B cell (primary cell): Measurements from ENCODE around the gene PLCB1. TPM values are rescaled to one million over a fixed set of nuclear protein-coding genes. Genes with fewer than 3 reads are reported as not detected.

Experiments
- ATAC-seq: fragments of 200-7000 bp; cut with Tn5 transposase; one replicate; pipeline ENCODE4 v1.10.0; 2021; ENCODE audit warnings: low read depth, mild to moderate bottlenecking, moderate number of reproducible peaks, moderate library complexity
- CTCF ChIA-PET: fragments of 350-600 bp; sonication (Branson Sonifier 250); formaldehyde crosslinking; loops from one replicate; lab custom pipeline; 2021; ENCODE audit warnings: antibody characterized with exemption, inconsistent platforms; lab: Charles Lee
- POLR2A ChIA-PET: fragments of 350-600 bp; sonication (Branson Sonifier 250); formaldehyde crosslinking; loops from one replicate; lab custom pipeline; 2021; ENCODE audit warnings: antibody characterized with exemption; lab: Charles Lee
- DNase-seq: peaks from one replicate; pipeline ENCODE4 v3.0.0; 2013
- H2AFZ ChIP-seq: 2 replicates; pipeline ENCODE4 v1.6.1; 2012; ENCODE audit warnings: mild to moderate bottlenecking, low read depth, low read length; ENCODE audit not compliant: insufficient read depth, poor library complexity, severe bottlenecking
- H3K27ac ChIP-seq, 2 donors: 1 replicate in 1 of 2; 2 replicates in 1 of 2; pipeline ENCODE4 v1.5.1; 2012 to 2013; ENCODE audit warnings: low read length in 2 of 2, mild to moderate bottlenecking in 2 of 2, moderate library complexity in 1 of 2
- H3K27me3 ChIP-seq, 4 experiments: fragments of 200-600 bp in 1 of 4; sonication (generic) in 1 of 4; replicated peaks in 1 of 4; 1 replicate in 2 of 4; 2 replicates in 2 of 4; pipeline versions ENCODE4 v1.6.1 to v1.7.0; 2013 to 2016; ENCODE audit warnings: low read length in 3 of 4, mild to moderate bottlenecking in 2 of 4, mixed read lengths in 1 of 4, moderate library complexity in 1 of 4; ENCODE audit not compliant: insufficient read depth in 4 of 4, control insufficient read depth in 3 of 4; ENCODE audit errors: control extremely low read depth in 1 of 4
- H3K36me3 ChIP-seq, 2 experiments: replicated peaks in 1 of 2; 1 replicate in 1 of 2; 2 replicates in 1 of 2; pipeline versions ENCODE4 v1.6.1 to v1.7.1; 2013; ENCODE audit warnings: low read length in 1 of 2; ENCODE audit not compliant: insufficient read depth in 2 of 2, control insufficient read depth in 1 of 2; ENCODE audit errors: control extremely low read depth in 1 of 2, extremely low read depth in 1 of 2
- H3K4me1 ChIP-seq, 2 donors: fragments of 200-600 bp in 1 of 2; sonication (generic) in 1 of 2; 1 replicate in 1 of 2; 2 replicates in 1 of 2; pipeline versions ENCODE4 v1.5.1 to v1.6.1; 2013 to 2017; ENCODE audit warnings: low read length in 2 of 2; ENCODE audit not compliant: control insufficient read depth in 2 of 2, insufficient read depth in 2 of 2
- H3K4me2 ChIP-seq: replicated peaks from 2 replicates; pipeline ENCODE3; 2012; ENCODE audit warnings: mild to moderate bottlenecking, low read depth, low read length; ENCODE audit not compliant: poor library complexity, severe bottlenecking
- H3K4me3 ChIP-seq, 5 experiments: fragments of 200-600 bp in 1 of 5; sonication (generic) in 1 of 5; 1 replicate in 3 of 5; 2 replicates in 2 of 5; pipeline versions ENCODE4 v1.5.1 to v1.7.0; 2011 to 2016; ENCODE audit warnings: low read length in 4 of 5, mild to moderate bottlenecking in 4 of 5, low read depth in 2 of 5, control low read depth in 1 of 5, moderate library complexity in 1 of 5; ENCODE audit not compliant: insufficient read depth in 1 of 5; ENCODE audit errors: control extremely low read depth in 1 of 5, extremely low read depth in 1 of 5
- H3K79me2 ChIP-seq: fragments of 200-600 bp; sonication (generic); one replicate; pipeline ENCODE4 v1.6.0; 2016; ENCODE audit warnings: low read length; ENCODE audit not compliant: control insufficient read depth, insufficient read depth
- H3K9ac ChIP-seq: fragments of 200-600 bp; sonication (generic); 2 replicates; pipeline ENCODE4 v1.6.1; 2017; ENCODE audit warnings: mild to moderate bottlenecking, low read length, moderate library complexity
- H3K9me3 ChIP-seq, 3 donors: one replicate each; pipeline versions ENCODE4 v1.6.1 to v1.7.1; 2013; ENCODE audit warnings: low read length in 2 of 3; ENCODE audit not compliant: control insufficient read depth in 2 of 3, insufficient read depth in 1 of 3; ENCODE audit errors: control extremely low read depth in 1 of 3
- H4K20me1 ChIP-seq: 2 replicates; pipeline ENCODE4 v1.6.0; 2012; ENCODE audit warnings: mild to moderate bottlenecking, low read length; ENCODE audit not compliant: insufficient read depth, control insufficient read depth, poor library complexity, severe bottlenecking
- H3K27ac Mint-ChIP-seq: one replicate; pipeline ENCODE4 v1.8.0; 2021; ENCODE audit warnings: mixed read lengths
- H3K27me3 Mint-ChIP-seq: one replicate; pipeline ENCODE4 v1.8.0; 2021; ENCODE audit warnings: mixed read lengths
- H3K4me1 Mint-ChIP-seq: one replicate; pipeline ENCODE4 v1.8.0; 2021; ENCODE audit warnings: mixed read lengths
- H3K4me3 Mint-ChIP-seq: one replicate; pipeline ENCODE4 v1.8.0; 2021; ENCODE audit warnings: mixed read lengths
- H3K9me3 Mint-ChIP-seq: one replicate; pipeline ENCODE4 v1.8.0; 2022; ENCODE audit warnings: mixed read lengths; ENCODE audit not compliant: insufficient read depth
- EZH2 ChIP-seq: IDR thresholded peaks from 2 replicates; pipeline ENCODE4 v1.6.1; 2012; ENCODE audit warnings: borderline replicate concordance, low read depth, mild to moderate bottlenecking, moderate library complexity, low read length; ENCODE audit not compliant: insufficient read depth, poor library complexity, severe bottlenecking
- WGBS: methylation state at CpG from one replicate; pipeline ENCODE4 v1.1.5; 2013; ENCODE audit warnings: missing lambda C conversion rate; ENCODE audit not compliant: insufficient coverage; 5-methylcytosine and 5-hydroxymethylcytosine counted together
- intact Hi-C: fragments of 100-400 bp; cut with micrococcal nuclease; formaldehyde crosslinking; loops from one replicate; pipeline ENCODE4 v1.10.0; 2022
- polyA plus RNA-seq: library from polyadenylated mRNA; depleted of rRNA; stranded (reverse); fragments of >200 nt; gene quantifications from 2 replicates; pipeline ENCODE4 v1.2.3, GENCODE V29; 2012
- total RNA-seq, 2 donors: library from RNA; stranded (reverse); fragments of 120-200 nt in 1 of 2; gene quantifications; 1 replicate in 1 of 2; 2 replicates in 1 of 2; pipeline versions ENCODE4 v1.2.3 to v1.2.4, GENCODE V29; 2013 to 2022
- TF ChIP-seq, protein P1 (sequence below): fragments of 200-600 bp; IDR thresholded peaks from one replicate; pipeline ENCODE4 v1.8.0; 2022; ENCODE audit warnings: antibody characterized with exemption, mild to moderate bottlenecking

PLCB1 gene
- total and polyA plus RNA-seq, 2 donors (not counting 1 experiment from before 2014, with no cell fraction given): 0.18 to 0.47 TPM

- H4K20me1 ChIP-seq: no peaks in the 10 kb centered on the region
- H3K79me2 ChIP-seq: no peaks in the 10 kb centered on the region
- Mint-ChIP-seq H3K27ac (no peak overlapping the region), H3K9me3 (peaks cover 2% of the 10 kb centered on the region), H3K27me3 (no peaks in the 10 kb centered on the region), H3K4me3 (no peak overlapping the region), H3K4me1 (no peaks in the 10 kb centered on the region)
- H2AFZ ChIP-seq: no peak overlapping the region
- H3K9me3 ChIP-seq: no peaks in the 10 kb centered on the region
- H3K27me3 ChIP-seq: no peaks in the 10 kb centered on the region
- H3K36me3 ChIP-seq: no peaks in the 10 kb centered on the region
- no peak overlapping the region for H3K4me2 ChIP-seq
- H3K9ac ChIP-seq: no peak overlapping the region
- intact Hi-C loops: no loop called here
- no peaks in the 10 kb centered on the region for H3K4me1 ChIP-seq
- DNase-seq (no peak), ATAC-seq (no peak)
- no peak overlapping the region for H3K27ac ChIP-seq
- POLR2A ChIA-PET: no interaction called here
- TF ChIP-seq EZH2: no peak
- TF ChIP-seq, protein P1, sequence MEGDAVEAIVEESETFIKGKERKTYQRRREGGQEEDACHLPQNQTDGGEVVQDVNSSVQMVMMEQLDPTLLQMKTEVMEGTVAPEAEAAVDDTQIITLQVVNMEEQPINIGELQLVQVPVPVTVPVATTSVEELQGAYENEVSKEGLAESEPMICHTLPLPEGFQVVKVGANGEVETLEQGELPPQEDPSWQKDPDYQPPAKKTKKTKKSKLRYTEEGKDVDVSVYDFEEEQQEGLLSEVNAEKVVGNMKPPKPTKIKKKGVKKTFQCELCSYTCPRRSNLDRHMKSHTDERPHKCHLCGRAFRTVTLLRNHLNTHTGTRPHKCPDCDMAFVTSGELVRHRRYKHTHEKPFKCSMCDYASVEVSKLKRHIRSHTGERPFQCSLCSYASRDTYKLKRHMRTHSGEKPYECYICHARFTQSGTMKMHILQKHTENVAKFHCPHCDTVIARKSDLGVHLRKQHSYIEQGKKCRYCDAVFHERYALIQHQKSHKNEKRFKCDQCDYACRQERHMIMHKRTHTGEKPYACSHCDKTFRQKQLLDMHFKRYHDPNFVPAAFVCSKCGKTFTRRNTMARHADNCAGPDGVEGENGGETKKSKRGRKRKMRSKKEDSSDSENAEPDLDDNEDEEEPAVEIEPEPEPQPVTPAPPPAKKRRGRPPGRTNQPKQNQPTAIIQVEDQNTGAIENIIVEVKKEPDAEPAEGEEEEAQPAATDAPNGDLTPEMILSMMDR: no peak
- CTCF ChIA-PET: interaction anchor here (1.7 kb wide), 1 partner anchor 63 kb away, joined by 3 read pairs; no protein-coding TSS in a partner anchor
- H3K4me3 ChIP-seq: no peak overlapping the region
Observed at GRCh38 chr20:8917084-8917483, 785.0 kb downstream of the PLCB1 start.

- Histone ChIP-seq H4K20me1 (no peaks in the 10 kb centered on the region), H3K27ac (no peak overlapping the region), H3K79me2 (no peaks in the 10 kb centered on the region), H3K9me3 (no peaks in the 10 kb centered on the region), H3K4me2 (no peak overlapping the region), H3K4me3 (no peak overlapping the region), H3K27me3 (no peaks in the 10 kb centered on the region), H3K9ac (no peak overlapping the region), H2AFZ (no peak overlapping the region), H3K4me1 (no peaks in the 10 kb centered on the region), H3K36me3 (no peaks in the 10 kb centered on the region)
- no peak overlapping the region for H3K4me3 Mint-ChIP-seq
- no peak for TF ChIP-seq EZH2
- TF ChIP-seq, protein P1: no peak
- intact Hi-C loops: no loop called here
- POLR2A ChIA-PET: no interaction called here
- peaks cover 2% of the 10 kb centered on the region for H3K9me3 Mint-ChIP-seq
- H3K27ac Mint-ChIP-seq: no peak overlapping the region
- CTCF ChIA-PET: no interaction called here
- no peaks in the 10 kb centered on the region for H3K4me1 Mint-ChIP-seq
- H3K27me3 Mint-ChIP-seq: no peaks in the 10 kb centered on the region
- WGBS: 100% methylated on average over 1 of the region's 3 CpGs
- DNase-seq (no peak), ATAC-seq (no peak)
Observed at GRCh38 chr20:8918145-8918544, 786.1 kb downstream of the PLCB1 start.
